Adrenal gland (tissue), 5 donors: Measurements from ENCODE around the gene CHST11.

Experiments
- POLR2A ChIP-seq, 2 donors: fragments of 450-650 bp; IDR thresholded peaks; one replicate each; pipeline ENCODE4 v1.6.1; 2017; ENCODE audit warnings: antibody characterized with exemption in 2 of 2, mild to moderate bottlenecking in 2 of 2, moderate library complexity in 1 of 2
- TF ChIP-seq, protein P1 (sequence below), 6 experiments: fragments of 450-650 bp in 4 of 6; fragments of 200-600 bp in 2 of 6; sonication (generic) in 1 of 6; IDR thresholded peaks; 1 replicate in 5 of 6; 2 replicates in 1 of 6; pipeline versions ENCODE4 v1.5.1 to v1.8.0; 2016 to 2021; ENCODE audit warnings: antibody characterized with exemption in 6 of 6, mild to moderate bottlenecking in 2 of 6, moderate library complexity in 1 of 6
- donor health status: DM: no; HTN: no; CAD: no.

- TF ChIP-seq, protein P1, sequence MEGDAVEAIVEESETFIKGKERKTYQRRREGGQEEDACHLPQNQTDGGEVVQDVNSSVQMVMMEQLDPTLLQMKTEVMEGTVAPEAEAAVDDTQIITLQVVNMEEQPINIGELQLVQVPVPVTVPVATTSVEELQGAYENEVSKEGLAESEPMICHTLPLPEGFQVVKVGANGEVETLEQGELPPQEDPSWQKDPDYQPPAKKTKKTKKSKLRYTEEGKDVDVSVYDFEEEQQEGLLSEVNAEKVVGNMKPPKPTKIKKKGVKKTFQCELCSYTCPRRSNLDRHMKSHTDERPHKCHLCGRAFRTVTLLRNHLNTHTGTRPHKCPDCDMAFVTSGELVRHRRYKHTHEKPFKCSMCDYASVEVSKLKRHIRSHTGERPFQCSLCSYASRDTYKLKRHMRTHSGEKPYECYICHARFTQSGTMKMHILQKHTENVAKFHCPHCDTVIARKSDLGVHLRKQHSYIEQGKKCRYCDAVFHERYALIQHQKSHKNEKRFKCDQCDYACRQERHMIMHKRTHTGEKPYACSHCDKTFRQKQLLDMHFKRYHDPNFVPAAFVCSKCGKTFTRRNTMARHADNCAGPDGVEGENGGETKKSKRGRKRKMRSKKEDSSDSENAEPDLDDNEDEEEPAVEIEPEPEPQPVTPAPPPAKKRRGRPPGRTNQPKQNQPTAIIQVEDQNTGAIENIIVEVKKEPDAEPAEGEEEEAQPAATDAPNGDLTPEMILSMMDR (IDR thresholded peaks at IDR 0.05) = no peak
- no peak for TF ChIP-seq POLR2A (IDR thresholded peaks at IDR 0.05)
Measured at GRCh38 chr12:104443008-104443407, 13.7 kb upstream of the CHST11 start.
